ENCODE results near the gene SH2D3C. TPM values are rescaled to one million over a fixed set of nuclear protein-coding genes. Genes with fewer than 3 reads are reported as not detected.

Gene SH2D3C
- total RNA-seq, 1 donor from 2014 or later = 0.17 TPM

GRCh38 chr9:127700140-127700539 lies 78.3 kb downstream of the SH2D3C start:
- DNase-seq (ENCODE audit: low read depth) = no peak
- Histone ChIP-seq H3K36me3 (ENCODE audit: control insufficient read depth, insufficient read depth, low read length) (no peaks in the 10 kb centered on the region), H3K4me3 (ENCODE audit: low read depth, low read length) (no peak overlapping the region), H3K27me3 (ENCODE audit: control insufficient read depth, insufficient read depth, low read length) (no peaks in the 10 kb centered on the region)
- no peak for TF ChIP-seq CTCF (IDR thresholded peaks at IDR 0.05; ENCODE audit: insufficient read depth, low read length, poor library complexity, severe bottlenecking)

- Histone ChIP-seq H3K36me3 (ENCODE audit: control insufficient read depth, insufficient read depth, low read length) (no peaks in the 10 kb centered on the region), H3K4me3 (ENCODE audit: low read depth, low read length) (peak overlapping the region; percentile 10), H3K27me3 (ENCODE audit: control insufficient read depth, insufficient read depth, low read length) (no peaks in the 10 kb centered on the region)
- no peak for TF ChIP-seq CTCF (IDR thresholded peaks at IDR 0.05; ENCODE audit: insufficient read depth, low read length, poor library complexity, severe bottlenecking)
- DNase-seq (ENCODE audit: low read depth) = peak; percentile 86
Observed at GRCh38 chr9:127698985-127699670, 79.3 kb downstream of the SH2D3C start.

DNA sequence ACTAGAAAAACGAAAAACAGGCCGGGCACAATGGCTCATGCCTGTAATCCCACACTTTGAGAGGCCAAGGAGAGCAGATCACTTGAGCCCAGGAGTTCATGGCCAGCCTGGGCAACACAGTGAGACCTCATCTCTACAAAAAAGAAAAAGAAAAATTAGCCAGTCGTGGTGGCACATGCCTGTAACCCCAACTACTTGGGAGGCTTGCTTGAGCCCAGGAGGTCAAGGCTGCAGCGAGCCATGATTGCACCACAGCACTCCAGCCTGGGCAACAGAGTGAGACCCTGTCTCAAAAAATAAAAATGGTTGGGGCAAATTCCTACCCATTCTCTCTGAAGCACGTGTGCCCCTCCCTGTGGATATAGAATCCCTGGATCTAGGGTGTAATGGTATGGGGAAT lies 80.1 kb downstream of the SH2D3C start:
- no peaks in the 10 kb centered on the region for H3K27me3 ChIP-seq (ENCODE audit: control insufficient read depth, insufficient read depth, low read length)

DNA sequence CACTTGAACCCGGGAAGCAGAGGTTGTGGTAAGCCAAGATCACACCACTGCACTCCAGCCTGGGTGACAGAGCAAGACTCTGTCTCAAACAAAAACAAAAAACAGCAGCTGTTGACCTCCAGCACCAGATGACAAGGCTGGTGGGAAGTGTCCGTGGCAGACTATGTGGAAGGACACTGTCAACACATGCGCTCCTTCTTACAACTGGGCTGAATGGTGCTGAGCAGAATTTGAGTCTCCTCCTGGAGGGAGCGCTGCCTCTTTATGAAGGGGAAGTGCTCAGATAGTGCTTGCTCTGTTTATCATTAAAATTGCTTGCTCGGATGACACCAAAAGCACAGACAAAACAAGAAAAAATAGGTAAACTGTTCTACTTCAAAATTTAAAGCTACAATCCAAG lies 80.9 kb downstream of the SH2D3C start:
- Histone ChIP-seq H3K27me3 (ENCODE audit: control insufficient read depth, insufficient read depth, low read length) (no peaks in the 10 kb centered on the region), H3K36me3 (ENCODE audit: control insufficient read depth, insufficient read depth, low read length) (no peaks in the 10 kb centered on the region), H3K4me3 (ENCODE audit: low read depth, low read length) (no peak overlapping the region)
- no peak for DNase-seq (ENCODE audit: low read depth)
- TF ChIP-seq CTCF (IDR thresholded peaks at IDR 0.05; ENCODE audit: insufficient read depth, low read length, poor library complexity, severe bottlenecking) = no peak

More for the DNA sequence above, 80.1 kb downstream of the SH2D3C start:
- no peak for TF ChIP-seq CTCF (IDR thresholded peaks at IDR 0.05; ENCODE audit: insufficient read depth, low read length, poor library complexity, severe bottlenecking)
- Histone ChIP-seq H3K36me3 (ENCODE audit: control insufficient read depth, insufficient read depth, low read length) (no peaks in the 10 kb centered on the region), H3K4me3 (ENCODE audit: low read depth, low read length) (no peak overlapping the region)
- DNase-seq (ENCODE audit: low read depth) = no peak

- no peak for DNase-seq (ENCODE audit: low read depth)
- TF ChIP-seq CTCF (IDR thresholded peaks at IDR 0.05; ENCODE audit: insufficient read depth, low read length, poor library complexity, severe bottlenecking) = no peak
- no peak overlapping the region for H3K4me3 ChIP-seq (ENCODE audit: low read depth, low read length)
- no peaks in the 10 kb centered on the region for H3K27me3 ChIP-seq (ENCODE audit: control insufficient read depth, insufficient read depth, low read length)
- no peaks in the 10 kb centered on the region for H3K36me3 ChIP-seq (ENCODE audit: control insufficient read depth, insufficient read depth, low read length)
Observed at GRCh38 chr9:127694890-127695720, 83.4 kb downstream of the SH2D3C start.
